ENCODE results near the gene TANC1. TPM values are rescaled to one million over a fixed set of nuclear protein-coding genes. Genes with fewer than 3 reads are reported as not detected.

Gene TANC1
- total and polyA plus RNA-seq, 2 experiments from 2014 or later: 22.1 to 34.8 TPM

DNA sequence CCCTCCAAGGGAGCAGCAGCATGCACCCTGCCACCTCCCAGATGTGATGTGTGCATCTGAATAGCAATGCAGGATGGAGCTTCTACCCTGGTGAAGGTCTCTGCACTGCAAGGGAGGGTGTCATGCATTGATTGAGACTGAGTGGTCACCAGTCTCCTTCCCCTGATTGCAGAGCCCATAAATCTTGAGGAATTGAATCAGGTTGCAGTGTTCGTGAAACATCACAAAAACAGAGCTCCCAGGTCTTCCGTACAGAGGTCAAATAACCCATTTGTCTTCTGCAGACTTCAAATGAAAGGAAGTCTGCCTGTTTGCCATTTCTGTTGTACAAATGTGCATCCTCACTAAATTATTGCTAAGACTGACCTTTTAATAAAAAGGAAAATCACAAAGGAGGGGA lies 181.3 kb downstream of the TANC1 start:
- Histone ChIP-seq H3K27ac (no peak overlapping the region), H3K36me3 (peaks cover 8% of the 10 kb centered on the region), H3K4me1 (ENCODE audit: low read depth) (peaks cover 4% of the 10 kb centered on the region), H3K9me3 (ENCODE audit: low read depth) (no peaks in the 10 kb centered on the region), H3K4me3 (no peak overlapping the region), H3K27me3 (no peaks in the 10 kb centered on the region)
- DNase-seq (ENCODE audit: low read depth in 1 of 2, low spot score in 1 of 2): no peak
- TF ChIP-seq, protein P1, sequence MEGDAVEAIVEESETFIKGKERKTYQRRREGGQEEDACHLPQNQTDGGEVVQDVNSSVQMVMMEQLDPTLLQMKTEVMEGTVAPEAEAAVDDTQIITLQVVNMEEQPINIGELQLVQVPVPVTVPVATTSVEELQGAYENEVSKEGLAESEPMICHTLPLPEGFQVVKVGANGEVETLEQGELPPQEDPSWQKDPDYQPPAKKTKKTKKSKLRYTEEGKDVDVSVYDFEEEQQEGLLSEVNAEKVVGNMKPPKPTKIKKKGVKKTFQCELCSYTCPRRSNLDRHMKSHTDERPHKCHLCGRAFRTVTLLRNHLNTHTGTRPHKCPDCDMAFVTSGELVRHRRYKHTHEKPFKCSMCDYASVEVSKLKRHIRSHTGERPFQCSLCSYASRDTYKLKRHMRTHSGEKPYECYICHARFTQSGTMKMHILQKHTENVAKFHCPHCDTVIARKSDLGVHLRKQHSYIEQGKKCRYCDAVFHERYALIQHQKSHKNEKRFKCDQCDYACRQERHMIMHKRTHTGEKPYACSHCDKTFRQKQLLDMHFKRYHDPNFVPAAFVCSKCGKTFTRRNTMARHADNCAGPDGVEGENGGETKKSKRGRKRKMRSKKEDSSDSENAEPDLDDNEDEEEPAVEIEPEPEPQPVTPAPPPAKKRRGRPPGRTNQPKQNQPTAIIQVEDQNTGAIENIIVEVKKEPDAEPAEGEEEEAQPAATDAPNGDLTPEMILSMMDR (IDR thresholded peaks at IDR 0.05; ENCODE audit: low read depth, low read length): no peak

DNA sequence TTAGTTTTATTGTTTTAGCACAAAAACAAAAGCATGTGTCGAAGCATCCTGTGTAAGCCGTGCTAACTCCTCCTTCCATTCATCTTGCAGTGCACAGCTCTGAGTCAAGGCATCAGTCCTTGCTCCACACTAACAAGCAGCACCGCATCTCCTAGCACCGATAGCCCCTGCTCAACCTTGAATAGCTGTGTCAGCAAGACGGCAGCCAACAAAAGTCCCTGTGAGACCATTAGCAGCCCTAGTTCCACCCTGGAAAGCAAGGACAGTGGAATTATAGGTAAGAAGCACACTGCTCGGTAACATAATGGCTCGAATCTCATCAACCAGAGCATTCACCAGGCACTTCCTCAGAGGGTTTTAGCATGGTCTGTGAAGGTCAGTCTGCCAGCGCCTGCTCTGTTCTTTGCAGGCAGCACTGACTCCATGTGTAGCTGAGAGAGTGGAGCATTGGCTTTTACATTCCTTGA lies 181.9 kb downstream of the TANC1 start:
- no peaks in the 10 kb centered on the region for H3K9me3 ChIP-seq (ENCODE audit: low read depth)
- no peaks in the 10 kb centered on the region for H3K27me3 ChIP-seq
- no peak overlapping the region for H3K4me3 ChIP-seq
- H3K4me1 ChIP-seq (ENCODE audit: low read depth): peaks cover 4% of the 10 kb centered on the region
- H3K36me3 ChIP-seq: peaks cover 8% of the 10 kb centered on the region
- peak in 1 of 2 donors; percentile 26 for DNase-seq (ENCODE audit: low read depth in 1 of 2, low spot score in 1 of 2)
- TF ChIP-seq, protein P1 (IDR thresholded peaks at IDR 0.05; ENCODE audit: low read depth, low read length): no peak
- no peak overlapping the region for H3K27ac ChIP-seq

DNA sequence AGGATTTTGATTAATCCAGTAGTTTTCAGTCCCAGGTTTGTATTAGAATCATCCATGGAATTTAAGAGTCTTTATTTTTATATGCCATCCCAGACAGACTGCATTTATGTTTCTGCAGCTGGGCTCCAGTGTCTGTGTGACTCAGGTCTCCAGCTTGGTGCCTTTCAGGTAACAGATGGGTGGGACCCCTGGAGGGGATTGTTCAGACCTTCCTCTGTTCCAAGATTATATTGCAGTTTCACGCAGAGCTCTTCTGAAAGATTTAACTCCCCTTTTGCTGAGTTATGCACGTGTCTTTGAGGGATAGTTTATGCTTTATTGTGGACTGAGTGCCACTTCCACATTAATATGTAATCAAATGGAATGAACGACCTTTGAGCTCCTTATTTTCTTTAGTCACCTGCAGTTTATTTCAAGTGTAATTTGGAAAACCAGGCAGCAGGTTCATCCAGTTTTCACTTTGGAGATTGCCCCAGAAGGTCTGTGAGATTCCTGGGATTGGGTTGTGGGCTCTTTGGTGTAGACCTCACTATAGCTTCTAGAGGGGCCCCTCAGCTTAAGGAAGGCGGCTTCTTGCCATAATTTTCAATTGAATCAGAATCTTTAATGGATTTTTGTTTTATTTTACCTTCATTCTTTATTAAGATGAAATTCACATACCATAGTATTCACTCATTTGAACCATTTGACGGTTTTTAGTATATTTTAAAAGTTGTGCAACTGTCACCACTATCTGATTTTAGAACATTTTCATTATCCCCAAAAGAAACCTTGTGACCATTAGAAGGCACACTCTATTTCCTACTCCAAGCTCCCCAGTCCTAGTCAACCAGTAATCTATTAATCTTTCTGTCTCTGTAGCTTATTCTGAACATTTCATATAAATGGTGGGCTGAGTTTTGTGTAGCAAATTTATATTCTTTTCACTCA lies 183.0 kb downstream of the TANC1 start:
- H3K27me3 ChIP-seq: no peaks in the 10 kb centered on the region
- peaks cover 4% of the 10 kb centered on the region for H3K4me1 ChIP-seq (ENCODE audit: low read depth)
- TF ChIP-seq, protein P1 (IDR thresholded peaks at IDR 0.05; ENCODE audit: low read depth, low read length): no peak
- no peak overlapping the region for H3K27ac ChIP-seq
- no peak for DNase-seq (ENCODE audit: low read depth in 1 of 2, low spot score in 1 of 2)
- peaks cover 8% of the 10 kb centered on the region for H3K36me3 ChIP-seq
- H3K4me3 ChIP-seq: no peak overlapping the region
- H3K9me3 ChIP-seq (ENCODE audit: low read depth): no peaks in the 10 kb centered on the region

DNA sequence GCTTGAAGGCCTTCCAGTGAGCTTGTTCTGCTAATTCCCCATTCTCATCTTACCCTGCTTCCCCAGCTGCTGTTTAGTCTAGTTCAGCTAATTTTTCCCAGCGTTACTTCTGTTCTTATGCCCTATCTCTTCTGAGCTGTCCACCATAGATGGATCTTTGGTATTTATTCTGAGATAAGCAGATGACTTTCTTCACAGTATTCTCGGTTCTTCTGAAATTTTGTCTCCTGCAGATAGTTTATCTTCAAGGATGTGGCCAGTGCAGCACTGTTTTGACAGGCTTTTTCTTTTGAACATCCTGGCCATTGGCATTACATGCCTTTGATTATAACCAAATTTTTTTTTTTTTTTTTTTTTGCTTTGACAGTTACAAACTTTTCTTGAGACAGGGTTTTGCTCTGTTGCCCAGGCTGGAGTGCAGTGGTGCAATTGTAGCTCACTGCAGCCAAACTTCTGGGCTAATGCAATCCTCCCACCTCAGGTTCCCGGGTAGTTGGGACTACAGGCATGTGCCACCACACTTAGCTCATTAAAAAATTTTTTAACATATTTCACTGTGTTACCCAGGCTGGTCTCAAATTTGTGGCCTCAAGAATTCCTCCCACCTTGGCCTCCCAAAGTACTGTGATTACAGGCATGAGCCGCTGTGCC lies 183.8 kb downstream of the TANC1 start:
- TF ChIP-seq, protein P1 (IDR thresholded peaks at IDR 0.05; ENCODE audit: low read depth, low read length): no peak
- H3K36me3 ChIP-seq: peaks cover 8% of the 10 kb centered on the region
- H3K9me3 ChIP-seq (ENCODE audit: low read depth): no peaks in the 10 kb centered on the region
- no peaks in the 10 kb centered on the region for H3K27me3 ChIP-seq
- no peaks in the 10 kb centered on the region for H3K4me1 ChIP-seq (ENCODE audit: low read depth)
- H3K4me3 ChIP-seq: no peak overlapping the region
- no peak overlapping the region for H3K27ac ChIP-seq
- peak in 1 of 2 donors; percentile 55 for DNase-seq (ENCODE audit: low read depth in 1 of 2, low spot score in 1 of 2)

DNA sequence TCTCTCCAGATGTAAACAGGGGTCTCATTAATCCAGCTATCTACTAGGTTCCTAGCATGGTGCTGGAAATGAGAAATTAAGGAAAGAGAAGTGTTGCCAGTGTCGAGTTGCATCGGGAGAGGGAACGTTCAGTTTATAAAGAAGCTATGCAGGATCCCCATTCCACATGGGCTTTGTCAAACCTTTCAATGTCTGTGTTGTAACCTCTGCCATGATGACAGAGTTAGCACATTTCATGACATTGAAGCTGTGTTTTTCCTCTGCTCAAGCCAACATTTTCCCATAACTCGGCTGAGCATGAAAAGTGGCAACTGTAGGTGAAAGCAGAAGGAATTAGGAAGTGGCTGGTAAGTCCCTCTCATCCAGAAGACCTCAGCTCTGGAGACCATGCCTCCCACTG lies 184.6 kb downstream of the TANC1 start:
- H3K36me3 ChIP-seq: peaks cover 8% of the 10 kb centered on the region
- TF ChIP-seq, protein P1 (IDR thresholded peaks at IDR 0.05; ENCODE audit: low read depth, low read length): no peak
- H3K4me1 ChIP-seq (ENCODE audit: low read depth): peaks cover 7% of the 10 kb centered on the region
- no peak overlapping the region for H3K4me3 ChIP-seq
- DNase-seq (ENCODE audit: low read depth in 1 of 2, low spot score in 1 of 2): peak in 1 of 2 donors; percentile 55
- H3K27ac ChIP-seq: no peak overlapping the region
- no peaks in the 10 kb centered on the region for H3K9me3 ChIP-seq (ENCODE audit: low read depth)
- H3K27me3 ChIP-seq: no peaks in the 10 kb centered on the region
